Esophagus squamous epithelium (tissue), 4 donors: ENCODE results near the gene OR4B1.
"Not testable (repeated sequence)": the region's sequence is repeated elsewhere in the genome, so short reads cannot be mapped to it uniquely, and the experiment has no call there.

ENCODE experiments used
- POLR2A ChIP-seq, 4 donors: fragments of 450-650 bp; IDR thresholded peaks; one replicate each; pipeline ENCODE4 v1.6.1; 2017; ENCODE audit warnings: antibody characterized with exemption in 4 of 4, mild to moderate bottlenecking in 4 of 4, moderate library complexity in 3 of 4
- TF ChIP-seq, protein P1 (sequence below), 6 experiments: fragments of 450-650 bp in 4 of 6; fragments of 200-600 bp in 2 of 6; sonication (generic) in 2 of 6; IDR thresholded peaks; one replicate each; pipeline ENCODE4 v1.5.1; 2016 to 2019; ENCODE audit warnings: antibody characterized with exemption in 6 of 6, mild to moderate bottlenecking in 4 of 6, moderate library complexity in 4 of 6

DNA sequence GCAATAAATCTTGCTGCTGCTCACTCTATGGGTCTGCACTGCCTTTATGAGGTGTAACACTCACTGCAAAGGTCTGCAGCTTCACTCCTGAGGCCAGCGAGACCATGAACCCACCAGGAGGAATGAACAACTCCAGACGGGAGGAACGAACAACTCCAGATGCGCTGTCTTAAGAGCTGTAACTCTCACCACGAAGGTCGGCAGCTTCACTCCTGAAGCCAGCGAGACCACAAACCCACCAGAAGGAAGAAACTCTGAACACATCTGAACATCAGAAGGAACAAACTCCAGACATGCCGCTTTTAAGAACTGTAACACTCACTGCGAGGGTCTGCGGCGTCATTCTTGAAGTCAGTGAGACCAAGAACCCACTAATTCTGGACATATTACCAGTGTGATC is 13.4 kb downstream of the OR4B1 start:
- TF ChIP-seq, protein P1, sequence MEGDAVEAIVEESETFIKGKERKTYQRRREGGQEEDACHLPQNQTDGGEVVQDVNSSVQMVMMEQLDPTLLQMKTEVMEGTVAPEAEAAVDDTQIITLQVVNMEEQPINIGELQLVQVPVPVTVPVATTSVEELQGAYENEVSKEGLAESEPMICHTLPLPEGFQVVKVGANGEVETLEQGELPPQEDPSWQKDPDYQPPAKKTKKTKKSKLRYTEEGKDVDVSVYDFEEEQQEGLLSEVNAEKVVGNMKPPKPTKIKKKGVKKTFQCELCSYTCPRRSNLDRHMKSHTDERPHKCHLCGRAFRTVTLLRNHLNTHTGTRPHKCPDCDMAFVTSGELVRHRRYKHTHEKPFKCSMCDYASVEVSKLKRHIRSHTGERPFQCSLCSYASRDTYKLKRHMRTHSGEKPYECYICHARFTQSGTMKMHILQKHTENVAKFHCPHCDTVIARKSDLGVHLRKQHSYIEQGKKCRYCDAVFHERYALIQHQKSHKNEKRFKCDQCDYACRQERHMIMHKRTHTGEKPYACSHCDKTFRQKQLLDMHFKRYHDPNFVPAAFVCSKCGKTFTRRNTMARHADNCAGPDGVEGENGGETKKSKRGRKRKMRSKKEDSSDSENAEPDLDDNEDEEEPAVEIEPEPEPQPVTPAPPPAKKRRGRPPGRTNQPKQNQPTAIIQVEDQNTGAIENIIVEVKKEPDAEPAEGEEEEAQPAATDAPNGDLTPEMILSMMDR (IDR thresholded peaks at IDR 0.05) = not testable (repeated sequence)
- TF ChIP-seq POLR2A (IDR thresholded peaks at IDR 0.05) = not testable (repeated sequence)
